ENCODE measurements around the gene TMEM69. TPM values are rescaled to one million over a fixed set of nuclear protein-coding genes. Genes with fewer than 3 reads are reported as not detected.

The TMEM69 gene
- total RNA-seq, 1 donor from 2014 or later, result 65.2 TPM

- Histone ChIP-seq H3K36me3 (no peaks in the 10 kb centered on the region), H3K27me3 (no peaks in the 10 kb centered on the region), H3K4me3 (no peak overlapping the region), H3K79me2 (ENCODE audit: low read depth) (peaks cover 100% of the 10 kb centered on the region), H3K27ac (no peak overlapping the region), H3K4me2 (no peak overlapping the region), H3K9me3 (ENCODE audit: low read depth) (no peaks in the 10 kb centered on the region), H4K20me1 (ENCODE audit: low read depth) (peaks cover 81% of the 10 kb centered on the region), H2AFZ (replicated peaks) (no peak overlapping the region), H3K4me1 (no peaks in the 10 kb centered on the region), H3K9ac (no peak overlapping the region), H3F3A (ENCODE audit: low read depth) (no peaks in the 10 kb centered on the region)
- Mint-ChIP-seq H3K4me1 (peaks cover 4% of the 10 kb centered on the region), H3K9me3 (peaks cover 3% of the 10 kb centered on the region), H3K4me3 (no peak overlapping the region), H3K36me3 (peaks cover 26% of the 10 kb centered on the region), H3K27me3 (ENCODE audit: insufficient read depth, low read depth) (peaks cover 2% of the 10 kb centered on the region), H3K27ac (no peak overlapping the region)
- TF ChIP-seq EZH2 (IDR thresholded peaks at IDR 0.05), result no peak
- TF ChIP-seq CTCF (IDR thresholded peaks at IDR 0.05), result no peak
- no peak for TF ChIP-seq EZH2phosphoT487 (IDR thresholded peaks at IDR 0.05)
- DNase-seq (ENCODE audit: low spot score), result no peak
These were observed 20.5 kb upstream of the TMEM69 start for GRCh38 chr1:45667321-45668111.

GRCh38 chr1:45668526-45668925 is 19.5 kb upstream of the TMEM69 start:
- Histone ChIP-seq H3K9me3 (ENCODE audit: low read depth) (no peaks in the 10 kb centered on the region), H3K4me2 (no peak overlapping the region), H3K36me3 (no peaks in the 10 kb centered on the region), H3F3A (ENCODE audit: low read depth) (no peaks in the 10 kb centered on the region), H3K9ac (no peak overlapping the region), H3K4me3 (no peak overlapping the region), H2AFZ (replicated peaks) (no peak overlapping the region), H4K20me1 (ENCODE audit: low read depth) (peaks cover 81% of the 10 kb centered on the region), H3K27ac (no peak overlapping the region), H3K27me3 (no peaks in the 10 kb centered on the region), H3K4me1 (no peaks in the 10 kb centered on the region), H3K79me2 (ENCODE audit: low read depth) (peaks cover 100% of the 10 kb centered on the region)
- Mint-ChIP-seq H3K4me3 (no peak overlapping the region), H3K4me1 (peaks cover 4% of the 10 kb centered on the region), H3K9me3 (peaks cover 8% of the 10 kb centered on the region), H3K27ac (no peak overlapping the region), H3K27me3 (ENCODE audit: insufficient read depth, low read depth) (peaks cover 4% of the 10 kb centered on the region), H3K36me3 (peaks cover 34% of the 10 kb centered on the region)
- no peak for DNase-seq (ENCODE audit: low spot score)
- TF ChIP-seq EZH2 (IDR thresholded peaks at IDR 0.05), result no peak
- no peak for TF ChIP-seq CTCF (IDR thresholded peaks at IDR 0.05)
- no peak for TF ChIP-seq EZH2phosphoT487 (IDR thresholded peaks at IDR 0.05)

- Histone ChIP-seq H4K20me1 (ENCODE audit: low read depth) (peaks cover 82% of the 10 kb centered on the region), H3K4me1 (no peaks in the 10 kb centered on the region), H3K4me2 (no peak overlapping the region), H3K27me3 (no peaks in the 10 kb centered on the region), H3K36me3 (no peaks in the 10 kb centered on the region), H3K9ac (no peak overlapping the region), H3F3A (ENCODE audit: low read depth) (no peaks in the 10 kb centered on the region), H3K9me3 (ENCODE audit: low read depth) (no peaks in the 10 kb centered on the region), H3K27ac (no peak overlapping the region), H2AFZ (replicated peaks) (no peak overlapping the region), H3K79me2 (ENCODE audit: low read depth) (peaks cover 100% of the 10 kb centered on the region), H3K4me3 (no peak overlapping the region)
- no peak overlapping the region for H3K4me3 Mint-ChIP-seq
- no peak overlapping the region for H3K27ac Mint-ChIP-seq
- H3K27me3 Mint-ChIP-seq (ENCODE audit: insufficient read depth, low read depth), result peaks cover 4% of the 10 kb centered on the region
- H3K9me3 Mint-ChIP-seq, result peaks cover 8% of the 10 kb centered on the region
- peaks cover 4% of the 10 kb centered on the region for H3K4me1 Mint-ChIP-seq
- DNase-seq (ENCODE audit: low spot score), result no peak
- no peak for TF ChIP-seq EZH2 (IDR thresholded peaks at IDR 0.05)
- TF ChIP-seq EZH2phosphoT487 (IDR thresholded peaks at IDR 0.05), result no peak
- no peak for TF ChIP-seq CTCF (IDR thresholded peaks at IDR 0.05)
- H3K36me3 Mint-ChIP-seq, result peaks cover 35% of the 10 kb centered on the region
These were observed 18.6 kb upstream of the TMEM69 start for GRCh38 chr1:45669379-45669778.
